ENCODE measurements around the gene ZFP91.

Gene ZFP91

GRCh38 chr11:58574881-58575280 lies 4.0 kb upstream of the ZFP91 start:
- no peak for DNase-seq (ENCODE audit: low read depth in 1 of 2, low spot score in 1 of 2)
- TF ChIP-seq JUND (IDR thresholded peaks at IDR 0.05; ENCODE audit: low read depth): no peak
- in situ Hi-C loops (cut with HindIII; ENCODE audit: low pct_unique_long_range_greater_than_20kb, low sequenced_read_pairs): no loop called here

- in situ Hi-C loops (cut with HindIII; ENCODE audit: low pct_unique_long_range_greater_than_20kb, low sequenced_read_pairs): no loop called here
- DNase-seq (ENCODE audit: low read depth in 1 of 2, low spot score in 1 of 2): no peak
- no peak for TF ChIP-seq JUND (IDR thresholded peaks at IDR 0.05; ENCODE audit: low read depth)
Observed at GRCh38 chr11:58575377-58576020, 3.4 kb upstream of the ZFP91 start, which contains the start of gene LPXN. Gene LPXN (minus strand): TSS chr11:58575856. CDS start chr11:58575772, 84 bp downstream.

DNA sequence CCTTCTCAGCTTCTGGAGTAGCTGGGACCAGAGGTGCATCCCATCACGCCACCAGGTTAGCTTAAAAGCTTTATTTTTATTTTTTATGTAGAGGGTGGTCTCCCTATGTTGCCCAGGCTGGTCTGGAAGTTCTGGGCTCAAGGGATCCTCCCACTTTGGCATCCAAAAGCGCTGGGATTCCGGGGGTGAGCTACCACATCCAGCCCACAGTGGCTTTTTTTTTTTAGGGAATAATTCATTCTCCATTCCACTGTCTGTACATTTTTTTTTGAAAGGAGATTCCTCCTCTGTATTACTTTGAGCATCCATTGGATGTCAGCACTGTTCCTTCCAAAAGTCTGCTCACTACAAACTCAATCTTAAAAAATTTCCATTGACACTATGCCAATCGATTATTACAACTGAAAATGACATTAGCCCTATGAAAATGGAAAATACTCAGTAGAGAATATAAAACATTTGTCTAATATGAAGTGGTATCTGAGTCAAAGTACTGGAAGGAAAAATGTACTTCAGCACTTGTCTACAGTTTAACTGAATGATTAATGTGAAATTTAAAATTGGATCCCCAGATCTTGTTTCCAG lies 1.9 kb upstream of the ZFP91 start:
- in situ Hi-C loops (cut with HindIII; ENCODE audit: low pct_unique_long_range_greater_than_20kb, low sequenced_read_pairs): no loop called here
- TF ChIP-seq JUND (IDR thresholded peaks at IDR 0.05; ENCODE audit: low read depth): no peak
- peak in 1 of 2 experiments; percentile 55 for DNase-seq (ENCODE audit: low read depth in 1 of 2, low spot score in 1 of 2)

DNA sequence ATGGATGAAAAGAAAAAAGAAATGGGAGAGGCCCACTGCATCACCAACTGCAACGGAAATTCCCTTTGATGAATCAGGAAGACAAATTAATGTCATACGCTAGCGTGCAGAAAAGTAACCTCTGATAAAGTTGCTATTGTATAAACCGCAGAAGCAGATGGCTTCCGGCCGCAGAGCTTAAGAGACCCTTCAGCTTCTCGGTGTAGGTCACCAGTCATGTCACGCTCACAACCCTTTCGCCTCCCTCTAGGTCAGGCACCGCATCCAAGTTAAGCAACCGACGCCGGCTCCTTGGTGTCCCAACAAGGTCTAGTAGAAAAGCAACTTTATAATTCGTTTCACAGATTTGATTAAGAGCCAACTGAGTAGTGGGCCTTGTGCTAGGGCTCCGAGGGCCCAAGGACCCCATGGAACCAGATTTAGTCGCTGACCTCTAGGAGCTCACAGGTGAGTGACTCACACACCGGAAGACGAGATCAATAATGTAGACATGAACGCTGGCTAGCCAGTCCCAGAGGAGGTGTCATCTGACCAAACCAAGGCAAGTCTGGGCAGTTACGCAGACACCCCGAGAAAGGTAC lies 1.2 kb upstream of the ZFP91 start:
- no peak for DNase-seq (ENCODE audit: low read depth in 1 of 2, low spot score in 1 of 2)
- in situ Hi-C loops (cut with HindIII; ENCODE audit: low pct_unique_long_range_greater_than_20kb, low sequenced_read_pairs): no loop called here
- TF ChIP-seq JUND (IDR thresholded peaks at IDR 0.05; ENCODE audit: low read depth): 0 out of 2 replicates have a peak, but pooled peaks have one; percentile 50

GRCh38 chr11:58578136-58578634 lies 678 bp upstream of the ZFP91 start:
- TF ChIP-seq JUND (IDR thresholded peaks at IDR 0.05; ENCODE audit: low read depth): peak; percentile 7; the same call in 1 of the 2 replicates
- DNase-seq (ENCODE audit: low read depth in 1 of 2, low spot score in 1 of 2): peak; percentile 37 to 99
- in situ Hi-C loops (cut with HindIII; ENCODE audit: low pct_unique_long_range_greater_than_20kb, low sequenced_read_pairs): no loop called here

GRCh38 chr11:58579192-58580129 lies 598 bp downstream of the ZFP91 start:
- DNase-seq (ENCODE audit: low read depth in 1 of 2, low spot score in 1 of 2): peak; percentile 26 to 94
- TF ChIP-seq JUND (IDR thresholded peaks at IDR 0.05; ENCODE audit: low read depth): no peak
- in situ Hi-C loops (cut with HindIII; ENCODE audit: low pct_unique_long_range_greater_than_20kb, low sequenced_read_pairs): no loop called here

GRCh38 chr11:58580311-58580710 lies 1.4 kb downstream of the ZFP91 start:
- DNase-seq (ENCODE audit: low read depth in 1 of 2, low spot score in 1 of 2): no peak
- in situ Hi-C loops (cut with HindIII; ENCODE audit: low pct_unique_long_range_greater_than_20kb, low sequenced_read_pairs): no loop called here
- no peak for TF ChIP-seq JUND (IDR thresholded peaks at IDR 0.05; ENCODE audit: low read depth)

GRCh38 chr11:58582437-58582836 lies 3.6 kb downstream of the ZFP91 start:
- TF ChIP-seq JUND (IDR thresholded peaks at IDR 0.05; ENCODE audit: low read depth): no peak
- in situ Hi-C loops (cut with HindIII; ENCODE audit: low pct_unique_long_range_greater_than_20kb, low sequenced_read_pairs): no loop called here

GRCh38 chr11:58586998-58587397 lies 8.1 kb downstream of the ZFP91 start:
- in situ Hi-C loops (cut with HindIII; ENCODE audit: low pct_unique_long_range_greater_than_20kb, low sequenced_read_pairs): no loop called here
- DNase-seq (ENCODE audit: low read depth in 1 of 2, low spot score in 1 of 2): no peak
- TF ChIP-seq JUND (IDR thresholded peaks at IDR 0.05; ENCODE audit: low read depth): no peak

More at GRCh38 chr11:58582437-58582836, 3.6 kb downstream of the ZFP91 start:
- no peak for DNase-seq (ENCODE audit: low read depth in 1 of 2, low spot score in 1 of 2)

DNA sequence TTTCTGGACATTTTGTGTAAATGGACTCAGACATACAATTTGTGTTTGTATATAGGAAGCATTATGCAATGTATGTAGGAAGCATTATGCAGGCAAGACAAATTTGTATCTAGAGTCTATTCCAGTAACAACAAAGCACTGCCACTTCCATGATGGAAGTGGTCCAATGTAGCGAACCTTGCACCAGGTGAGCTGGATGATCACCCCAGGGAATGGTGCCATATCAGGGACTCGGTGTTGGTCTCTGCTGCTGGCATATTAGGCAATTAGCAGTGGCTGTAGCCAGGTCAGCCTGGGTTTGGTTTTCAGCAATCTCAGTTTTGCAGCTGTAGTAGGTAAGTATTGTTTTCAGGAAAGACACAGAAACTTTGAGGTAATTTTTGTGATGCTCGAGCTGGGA lies 12.8 kb downstream of the ZFP91 start:
- TF ChIP-seq JUND (IDR thresholded peaks at IDR 0.05; ENCODE audit: low read depth): no peak
- DNase-seq (ENCODE audit: low read depth in 1 of 2, low spot score in 1 of 2): no peak
- in situ Hi-C loops (cut with HindIII; ENCODE audit: low pct_unique_long_range_greater_than_20kb, low sequenced_read_pairs): no loop called here

DNA sequence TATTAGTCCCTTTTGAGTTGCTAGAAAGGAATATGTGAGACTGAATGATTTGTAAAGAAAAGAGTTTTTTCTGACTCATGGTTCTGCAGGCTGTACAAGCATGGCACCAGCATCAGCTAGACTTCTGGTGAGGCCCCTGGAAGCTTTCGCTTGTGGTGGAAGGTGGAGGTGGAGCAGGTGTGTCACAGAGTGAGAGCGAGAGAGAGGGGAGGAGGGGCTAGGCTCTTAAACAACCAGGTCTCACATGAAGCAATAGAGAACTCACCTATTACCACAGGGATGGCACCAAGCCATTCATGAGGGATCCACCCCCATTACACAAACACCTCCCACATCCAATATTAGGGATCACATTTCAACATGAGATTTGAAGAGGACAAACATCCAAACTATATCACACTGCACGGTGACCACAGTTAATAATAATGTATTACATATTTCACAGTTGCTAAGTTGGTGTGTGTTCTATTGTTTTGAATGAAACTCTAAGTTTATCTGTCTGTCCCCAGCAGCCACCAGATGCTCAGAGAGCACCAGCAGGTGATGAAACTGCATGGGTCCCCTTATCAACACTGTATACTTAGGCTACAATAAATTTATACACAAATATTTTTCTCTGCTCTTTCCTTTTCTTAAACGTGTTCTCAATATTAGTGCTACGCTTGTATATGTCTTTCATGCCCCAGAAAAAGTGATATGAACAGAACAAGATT lies 14.1 kb downstream of the ZFP91 start:
- DNase-seq (ENCODE audit: low read depth in 1 of 2, low spot score in 1 of 2): peak in 1 of 2 experiments; percentile 51
- in situ Hi-C loops (cut with HindIII; ENCODE audit: low pct_unique_long_range_greater_than_20kb, low sequenced_read_pairs): no loop called here
- TF ChIP-seq JUND (IDR thresholded peaks at IDR 0.05; ENCODE audit: low read depth): no peak

DNA sequence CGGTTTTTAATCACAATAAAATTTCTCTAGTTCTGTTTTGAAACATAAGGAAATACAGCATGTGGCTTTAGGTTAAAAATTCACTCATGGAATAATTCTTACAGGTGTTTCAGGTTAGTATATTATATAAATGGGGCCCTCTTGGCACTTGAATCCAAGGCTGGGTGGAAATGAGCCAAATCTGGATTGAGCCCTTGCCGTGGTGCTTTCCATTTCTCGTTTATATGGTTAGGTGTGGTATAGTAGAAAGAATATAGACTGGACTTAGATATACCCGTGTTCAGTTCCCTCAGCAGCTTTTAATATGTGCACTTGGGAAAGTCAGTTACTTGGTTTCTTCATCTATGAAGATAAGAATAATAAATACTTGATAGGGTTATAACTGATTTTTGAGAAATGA lies 16.0 kb downstream of the ZFP91 start:
- TF ChIP-seq JUND (IDR thresholded peaks at IDR 0.05; ENCODE audit: low read depth): no peak
- no peak for DNase-seq (ENCODE audit: low read depth in 1 of 2, low spot score in 1 of 2)
- in situ Hi-C loops (cut with HindIII; ENCODE audit: low pct_unique_long_range_greater_than_20kb, low sequenced_read_pairs): no loop called here
